NCI-H146 treated with DMSO at 0.1 percent for 48 hours (cell line): Measurements from ENCODE around the gene CRIP3.

Source experiments
- DNase-seq: peaks from one replicate; lab custom pipeline; 2025; ENCODE audit not compliant: unreplicated experiment; lab: John Stamatoyannopoulos, UW

Gene CRIP3

DNA sequence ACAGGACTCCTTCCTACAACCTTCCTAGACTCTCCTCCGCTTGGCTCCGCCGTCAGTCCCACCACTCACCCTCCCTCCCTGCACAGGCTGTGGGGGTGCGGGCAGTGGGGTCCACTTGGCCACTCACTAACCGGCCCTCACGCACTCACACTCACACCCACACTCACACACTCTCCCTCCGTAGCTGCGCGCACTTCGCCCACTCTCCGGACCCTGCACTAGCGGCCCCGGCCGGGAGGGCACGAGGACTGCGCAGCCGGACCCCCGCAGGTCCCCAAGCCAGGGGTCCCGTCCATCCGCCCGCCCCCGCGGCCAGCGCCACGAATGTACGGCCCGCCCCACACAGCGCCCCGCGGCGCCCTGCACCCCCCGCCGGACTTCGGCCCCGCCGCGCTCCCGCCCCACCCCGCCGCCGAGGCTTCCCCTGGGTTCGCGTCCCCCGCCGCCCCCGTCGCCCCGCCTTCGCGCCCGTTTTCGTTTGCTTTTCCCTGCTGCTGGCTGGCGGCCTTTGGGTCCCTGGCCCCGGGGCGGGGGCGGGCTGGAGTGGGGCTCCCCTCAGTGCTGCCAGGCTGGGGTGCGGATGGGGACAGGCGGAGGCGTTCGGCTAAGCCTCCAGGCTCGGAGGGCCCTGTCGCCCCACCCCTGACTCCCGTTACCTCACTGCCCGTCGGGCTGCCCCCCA lies 33.6 kb downstream of the CRIP3 start:
- no peak for DNase-seq

DNA sequence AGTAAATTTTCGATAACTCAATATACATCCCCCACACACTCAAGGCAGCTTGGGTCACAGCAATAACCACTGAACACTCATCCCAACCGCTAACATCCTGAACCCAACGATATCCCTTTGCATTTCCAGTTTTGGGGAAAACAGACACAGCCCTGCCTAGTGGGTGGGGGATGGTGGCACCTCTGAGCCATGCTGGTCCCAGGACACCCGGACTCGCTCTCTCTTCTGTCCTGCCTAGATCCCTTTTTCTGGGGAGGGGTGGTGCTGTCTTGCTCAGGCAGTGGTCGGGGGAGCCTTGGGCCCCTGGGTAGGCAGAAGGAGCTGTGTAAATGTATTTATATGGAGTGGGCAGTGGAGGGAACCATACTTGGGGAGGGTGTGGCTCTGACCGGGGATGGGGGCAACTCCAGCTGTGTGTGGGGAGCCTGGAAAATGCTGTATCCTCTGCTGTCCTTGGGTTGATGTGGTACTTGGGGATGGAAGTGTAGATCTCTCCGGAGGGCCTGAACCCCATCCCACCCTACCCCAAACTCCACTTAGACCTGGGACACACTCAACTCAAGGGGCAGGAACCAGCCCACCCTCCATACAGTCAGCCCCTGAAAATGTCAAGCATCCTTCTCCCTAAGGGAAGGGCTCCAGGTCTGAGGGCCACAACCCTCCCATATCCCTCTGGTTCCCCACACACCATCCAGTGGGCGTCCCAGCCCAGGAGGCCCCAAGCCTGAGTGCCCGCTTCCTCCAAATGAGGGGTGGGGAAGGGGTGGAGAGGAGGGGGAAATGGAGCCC lies 34.3 kb downstream of the CRIP3 start:
- no peak for DNase-seq

DNA sequence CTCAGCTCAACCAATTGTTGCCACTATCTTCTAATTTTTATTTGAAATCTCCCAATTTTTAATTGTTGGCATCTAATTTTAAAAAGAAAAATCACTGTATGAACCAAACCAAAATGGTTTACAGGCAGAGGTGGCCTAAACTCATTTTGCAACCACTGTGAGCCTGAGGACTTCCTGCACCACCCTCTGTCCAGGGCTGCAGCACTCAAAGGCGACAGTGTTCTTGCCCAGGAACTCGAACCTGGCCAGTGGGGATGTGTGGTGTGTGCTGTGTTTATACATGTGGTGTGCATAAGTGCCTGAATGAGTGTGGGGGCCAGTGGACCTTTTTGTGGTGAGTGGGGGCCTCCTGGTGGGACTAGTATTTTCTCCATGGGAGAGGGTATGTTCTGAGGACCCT lies 34.9 kb downstream of the CRIP3 start:
- DNase-seq, result no peak

DNA sequence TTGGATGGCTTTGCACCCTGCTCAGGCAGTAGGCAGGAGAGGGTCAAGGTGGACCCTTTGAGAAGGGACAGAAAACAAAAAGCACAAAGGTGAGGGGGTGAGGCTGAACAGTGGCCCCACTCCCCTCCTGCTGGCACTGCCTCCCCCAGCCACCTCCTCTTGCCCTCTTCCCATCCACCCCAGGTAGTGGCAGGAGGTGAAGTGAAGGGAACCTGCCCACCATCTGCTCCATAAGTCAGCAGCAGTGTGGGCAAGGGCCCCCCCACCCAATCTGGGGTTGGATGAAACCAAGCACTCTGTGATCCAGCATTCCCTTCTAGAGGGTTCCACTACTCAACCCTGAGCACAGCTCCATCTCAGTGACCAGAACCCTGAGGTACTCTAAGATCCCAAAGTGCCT lies 36.7 kb downstream of the CRIP3 start:
- DNase-seq, result no peak

DNA sequence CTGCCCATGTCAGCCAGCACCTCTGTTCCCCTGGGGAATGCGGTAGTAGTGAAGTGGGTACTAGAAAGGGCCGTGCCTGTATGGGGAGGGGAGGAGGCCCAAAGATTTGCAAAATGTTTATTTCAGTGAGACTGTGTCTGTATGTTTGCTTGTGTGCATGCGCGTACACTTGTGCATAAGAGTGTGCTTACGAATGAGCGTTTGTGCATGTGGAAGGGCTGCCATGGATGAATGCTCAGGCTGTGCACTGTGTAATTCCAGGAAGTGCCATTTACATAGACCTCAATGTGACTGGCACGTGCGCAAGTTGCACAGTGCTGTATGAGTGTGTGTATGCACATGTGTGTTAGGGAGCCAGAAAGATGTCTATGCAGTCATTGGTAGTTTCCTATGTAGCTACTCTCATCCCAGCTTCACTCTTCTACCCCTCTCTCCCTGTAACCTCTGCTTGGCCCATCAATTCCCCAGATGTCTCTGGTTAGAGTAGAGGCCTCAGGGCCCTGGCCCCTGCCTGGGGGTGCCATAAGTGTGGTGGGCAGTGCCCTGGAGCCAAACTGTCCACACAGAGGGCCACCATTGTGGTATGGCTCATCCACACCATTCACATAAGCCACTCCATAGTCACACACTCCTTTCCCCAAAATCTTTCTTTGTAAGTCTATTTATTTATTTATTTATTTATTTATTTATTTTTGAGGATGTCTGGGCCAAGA lies 37.4 kb downstream of the CRIP3 start:
- DNase-seq, result no peak

DNA sequence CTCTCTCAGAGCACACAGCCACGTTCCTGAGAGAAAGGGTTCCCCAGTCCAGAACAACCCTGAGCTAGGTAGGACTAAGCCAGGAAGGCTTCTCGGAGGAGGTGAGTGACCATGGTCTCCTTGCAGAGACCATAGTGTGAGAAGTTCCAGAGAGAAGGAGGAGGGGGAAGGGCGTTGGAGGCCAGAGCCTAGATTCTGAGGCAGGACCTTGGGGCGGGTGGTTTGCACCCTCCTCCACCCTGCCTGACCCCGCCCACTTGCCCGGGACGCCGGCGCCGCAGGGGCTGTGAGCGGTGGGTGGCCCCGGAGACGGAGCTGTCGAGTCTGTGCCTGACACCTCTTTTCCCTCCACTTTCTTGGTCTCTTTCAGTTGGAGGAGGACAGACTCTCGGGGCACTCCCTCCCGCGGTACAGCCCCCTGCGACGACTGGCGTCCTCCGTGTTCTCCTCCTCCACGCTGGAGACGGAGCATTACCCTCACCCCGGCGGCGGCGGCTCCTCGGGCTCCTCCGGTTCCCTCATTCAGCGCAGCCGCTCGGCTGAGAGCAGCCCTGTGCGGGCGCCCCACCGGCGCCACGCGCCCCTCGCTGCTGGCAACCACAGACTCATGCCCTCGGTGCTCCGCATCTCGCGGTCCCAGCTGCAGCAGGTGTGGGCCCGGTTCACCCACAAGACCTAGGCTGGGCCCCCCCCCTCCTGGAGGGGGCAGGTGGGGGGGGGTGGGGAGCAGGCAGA lies 39.2 kb downstream of the CRIP3 start:
- no peak for DNase-seq

DNA sequence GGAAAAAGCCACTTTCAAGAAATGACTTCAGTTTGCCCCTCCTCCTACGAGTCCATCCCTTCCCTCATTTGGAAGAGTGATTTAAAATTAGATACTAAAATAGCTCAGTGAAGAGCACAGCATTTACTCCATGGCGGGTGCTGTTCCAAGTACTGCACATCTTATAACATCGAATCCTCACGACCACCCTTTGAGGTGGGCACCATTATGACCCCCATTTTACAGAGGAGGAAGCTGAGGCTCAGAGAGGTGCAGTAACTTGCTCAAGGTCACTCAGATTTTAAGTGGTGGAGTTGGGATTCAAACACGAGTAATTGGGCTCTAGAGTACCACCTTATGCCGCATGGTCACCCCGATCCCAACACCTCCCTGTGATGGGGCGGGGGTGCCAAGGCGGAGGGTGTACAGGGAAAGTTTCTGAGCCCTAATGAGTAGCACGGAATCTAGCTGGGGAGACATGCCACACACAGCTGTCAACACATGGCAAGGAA lies 39.8 kb downstream of the CRIP3 start:
- DNase-seq, result no peak

DNA sequence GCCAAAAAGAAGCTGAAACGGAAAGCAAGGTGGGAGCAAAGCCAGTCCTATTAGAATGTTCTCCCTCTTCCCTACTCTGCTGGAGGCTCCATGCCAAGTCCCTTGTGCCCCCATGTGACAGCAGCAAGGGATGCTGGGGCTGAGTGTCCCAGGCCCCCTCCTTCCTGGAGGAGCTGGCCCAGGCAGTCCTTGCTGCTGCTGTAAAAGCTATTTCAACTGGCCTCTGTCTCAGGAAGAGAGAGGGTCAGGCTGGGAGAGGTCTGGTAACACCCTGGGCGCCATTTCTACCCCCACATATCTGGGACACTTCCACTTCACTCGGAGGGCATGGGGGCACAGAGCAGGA lies 40.3 kb downstream of the CRIP3 start:
- no peak for DNase-seq

DNA sequence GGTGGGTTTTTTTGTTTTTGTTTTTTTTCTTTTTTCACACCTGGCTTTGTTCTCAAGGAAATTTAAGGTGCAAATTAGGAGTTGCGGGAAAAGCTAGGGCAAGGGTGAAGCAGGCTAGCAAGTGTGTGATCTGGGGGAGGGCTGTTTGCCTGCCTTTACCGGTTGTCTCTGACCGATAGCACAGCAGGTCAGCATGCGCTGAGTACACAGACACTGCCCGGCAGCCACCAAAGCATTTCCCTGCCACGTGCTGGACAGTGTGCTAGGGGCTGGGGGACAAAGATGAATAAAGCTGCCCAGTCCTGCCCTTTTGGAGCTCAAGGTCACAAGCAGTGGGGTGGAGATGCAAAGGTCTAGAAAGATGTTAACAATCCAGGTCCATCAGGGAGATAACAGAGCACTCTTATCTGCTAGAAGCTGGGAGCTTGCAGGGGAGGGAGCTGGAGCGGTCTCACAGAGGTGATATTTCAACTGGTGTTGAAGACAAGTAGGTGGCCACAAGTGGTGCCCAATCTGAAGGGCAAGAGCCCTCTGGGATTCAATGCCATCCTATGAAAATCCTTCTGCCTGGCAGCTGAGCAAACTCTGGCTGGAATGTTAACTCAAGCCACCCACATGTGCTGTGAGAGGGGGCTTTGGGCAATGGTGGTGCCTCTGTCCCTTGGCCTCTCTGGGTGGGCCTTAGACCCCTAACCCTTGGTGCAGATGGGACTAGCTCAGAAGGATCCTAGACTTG lies 40.8 kb downstream of the CRIP3 start:
- peak; percentile 53 for DNase-seq

DNA sequence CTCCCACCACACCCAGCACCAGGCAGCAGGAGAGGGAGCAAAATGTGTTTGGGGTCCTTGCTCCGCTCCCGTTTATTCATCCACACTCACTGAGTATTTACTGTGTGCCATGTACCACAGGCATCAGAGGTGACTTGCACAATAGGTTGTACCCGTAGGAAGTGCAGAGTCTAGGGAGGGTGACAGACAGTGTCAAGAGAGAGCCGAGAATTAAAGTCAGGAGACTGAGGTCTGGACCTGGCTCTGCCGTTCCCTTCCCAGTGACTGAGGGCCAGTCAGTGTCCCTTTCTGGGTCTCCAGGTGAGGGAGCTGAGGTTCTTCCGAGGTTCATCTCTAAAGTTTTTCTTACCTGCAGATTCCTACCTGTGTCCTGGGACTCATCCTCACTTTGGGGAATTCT lies 43.1 kb downstream of the CRIP3 start:
- no peak for DNase-seq

DNA sequence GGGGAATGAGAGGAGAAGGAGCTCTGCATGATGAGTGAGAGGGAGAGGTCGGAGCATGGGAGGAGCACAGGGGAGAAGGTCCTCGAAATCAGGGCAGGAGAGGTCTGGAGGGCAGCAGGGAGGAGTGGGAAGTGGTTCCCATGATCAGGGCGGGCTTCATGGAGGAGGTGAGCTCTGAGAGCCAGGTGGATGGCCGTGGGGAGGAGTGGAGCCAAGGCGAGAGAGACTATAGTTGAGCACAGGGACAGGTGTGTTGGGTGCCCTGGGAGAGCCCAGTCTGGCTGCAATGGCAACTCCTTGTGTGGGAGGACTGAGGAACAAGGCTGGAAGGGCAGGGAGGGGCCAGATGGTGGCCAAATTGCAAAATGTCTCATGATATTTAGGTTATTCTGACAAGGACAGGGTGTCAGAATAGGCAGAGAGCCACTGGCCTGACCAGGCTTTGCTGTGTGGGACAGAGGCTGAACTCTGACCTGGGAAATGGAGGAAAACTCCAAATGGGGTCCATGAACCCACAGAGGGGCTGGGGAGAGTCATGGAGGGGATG lies 44.0 kb downstream of the CRIP3 start:
- no peak for DNase-seq

DNA sequence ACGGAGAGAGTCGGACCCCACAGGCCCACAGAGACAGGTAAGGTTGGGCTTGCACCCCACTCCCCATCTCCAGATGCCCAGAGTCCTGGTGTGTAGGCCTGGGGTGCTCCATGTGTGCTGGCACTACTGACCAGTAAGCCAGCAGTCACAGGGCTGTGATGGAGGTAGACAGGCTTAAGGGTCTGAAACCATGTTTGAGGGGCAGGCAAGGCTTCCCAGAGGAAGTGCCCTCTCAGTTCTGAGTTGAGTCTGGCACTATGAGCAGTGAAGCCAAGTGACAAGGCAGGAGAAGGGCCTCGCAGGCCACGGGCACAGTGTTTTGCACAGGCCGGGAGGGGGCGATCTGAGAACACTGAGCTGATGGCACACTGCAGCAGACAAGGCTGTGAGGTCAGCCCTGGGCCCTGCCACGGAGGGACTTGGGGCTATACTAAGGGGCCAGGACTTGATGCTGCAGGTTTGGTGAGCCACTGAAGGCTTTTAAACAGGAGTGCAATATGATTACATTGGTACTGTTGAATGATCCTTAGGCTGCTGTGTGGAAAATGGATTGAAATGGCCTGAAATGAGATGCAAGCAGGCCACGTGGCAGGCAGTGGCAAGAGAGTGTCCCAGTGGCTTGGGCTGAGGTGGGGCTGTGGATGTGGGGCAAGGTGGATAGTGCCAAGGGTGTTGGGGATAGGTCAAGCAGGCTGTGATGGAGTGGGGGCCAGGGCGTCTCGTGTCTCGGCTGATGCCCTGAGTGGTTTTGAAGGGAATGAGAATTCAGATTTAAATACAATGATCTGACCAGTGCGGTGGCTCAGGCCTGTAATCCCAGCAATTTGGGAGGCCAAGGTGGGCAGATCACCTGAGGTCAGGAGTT lies 45.1 kb downstream of the CRIP3 start:
- DNase-seq, result peak; percentile 20

DNA sequence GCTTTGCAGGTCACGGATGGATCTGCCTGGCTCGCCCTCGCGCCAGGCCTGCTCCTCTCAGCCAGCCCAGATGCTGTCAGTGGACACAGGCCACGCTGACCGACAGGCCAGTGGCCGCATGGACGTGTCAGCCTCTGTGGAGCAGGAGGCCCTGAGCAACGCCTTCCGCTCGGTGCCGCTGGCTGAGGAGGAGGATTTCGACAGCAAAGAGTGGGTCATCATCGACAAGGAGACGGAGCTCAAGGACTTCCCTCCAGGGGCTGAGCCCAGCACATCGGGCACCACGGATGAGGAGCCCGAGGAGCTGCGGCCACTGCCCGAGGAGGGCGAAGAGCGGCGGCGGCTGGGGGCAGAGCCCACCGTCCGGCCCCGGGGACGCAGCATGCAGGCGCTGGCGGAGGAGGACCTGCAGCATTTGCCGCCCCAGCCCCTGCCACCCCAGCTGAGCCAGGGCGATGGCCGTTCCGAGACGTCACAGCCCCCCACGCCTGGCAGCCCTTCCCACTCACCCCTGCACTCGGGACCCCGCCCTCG lies 45.8 kb downstream of the CRIP3 start:
- DNase-seq, result no peak

DNA sequence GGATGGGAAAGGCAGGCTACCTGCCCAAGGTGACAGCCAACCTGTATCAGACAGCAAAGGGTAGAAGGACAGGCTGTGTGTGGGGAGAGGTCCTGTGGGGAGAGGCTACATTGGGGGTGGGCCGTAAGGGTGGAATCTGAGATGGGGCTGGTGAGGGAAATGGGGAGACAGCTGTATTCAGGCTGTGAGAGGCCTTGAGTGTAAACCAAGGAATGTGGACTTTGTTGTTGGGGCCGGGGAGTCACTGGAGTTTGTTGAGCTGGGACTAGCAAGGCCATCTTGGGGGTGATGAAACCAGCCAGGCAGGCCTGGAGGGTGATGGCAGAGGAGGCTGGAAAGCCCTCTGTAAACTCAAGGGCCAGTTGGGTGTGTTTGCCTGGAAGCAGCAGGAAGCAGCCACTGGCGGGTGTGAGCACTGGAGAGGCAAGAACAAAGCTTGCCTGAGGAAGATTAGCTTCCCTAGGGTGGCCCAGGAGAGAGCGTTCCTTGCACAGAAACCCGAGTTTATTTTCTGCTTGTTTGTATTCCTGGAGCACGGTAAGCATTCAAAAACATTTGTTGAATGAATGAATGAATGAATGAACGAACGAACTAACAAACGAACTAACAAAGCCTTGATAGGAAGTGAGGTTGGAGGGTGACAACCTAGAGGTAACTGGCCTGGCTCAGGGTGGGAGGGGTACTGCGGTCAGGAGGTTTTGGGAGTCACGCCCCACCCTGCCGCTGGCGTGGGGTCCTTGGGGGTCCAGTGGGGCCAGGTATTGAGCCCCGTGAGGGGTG lies 46.4 kb downstream of the CRIP3 start:
- DNase-seq, result no peak

DNA sequence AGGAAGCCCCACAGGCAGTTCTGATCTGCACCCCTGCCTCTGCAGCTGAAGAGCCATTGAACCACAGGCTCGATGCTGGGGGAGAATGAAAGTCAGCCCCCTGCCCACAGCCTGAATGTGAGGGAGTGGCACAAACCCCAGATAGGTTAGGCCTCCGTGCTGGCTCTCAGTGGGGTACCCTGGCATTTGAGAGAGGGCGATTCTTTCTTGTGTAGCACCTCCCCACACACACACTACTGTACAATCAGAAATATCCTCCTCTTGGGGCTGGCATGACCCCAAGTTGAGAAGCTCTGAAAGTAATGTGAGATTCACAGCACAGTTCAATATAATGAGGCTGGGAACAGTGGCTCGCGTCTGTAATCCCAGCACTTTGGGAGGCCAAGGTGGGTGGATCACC lies 47.4 kb downstream of the CRIP3 start:
- DNase-seq, result no peak

DNA sequence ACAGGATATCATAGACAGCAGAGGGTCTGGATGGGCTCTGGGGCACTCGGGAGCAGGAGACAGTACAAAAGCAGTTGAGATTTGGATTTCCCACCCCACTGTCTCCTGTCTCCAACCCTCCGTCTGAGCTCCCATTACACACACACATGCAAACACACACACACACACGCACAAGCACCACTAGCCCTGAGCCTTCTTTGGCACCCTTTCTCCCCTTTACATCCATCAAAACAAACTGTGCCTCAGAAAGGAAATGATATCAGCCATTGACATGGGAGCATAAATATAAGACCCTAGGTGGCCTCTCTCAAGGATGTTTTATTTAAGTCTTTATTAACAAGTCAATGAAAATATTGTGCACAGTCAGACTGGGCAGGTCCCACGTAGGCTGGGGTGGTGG lies 47.8 kb downstream of the CRIP3 start:
- DNase-seq, result no peak

DNA sequence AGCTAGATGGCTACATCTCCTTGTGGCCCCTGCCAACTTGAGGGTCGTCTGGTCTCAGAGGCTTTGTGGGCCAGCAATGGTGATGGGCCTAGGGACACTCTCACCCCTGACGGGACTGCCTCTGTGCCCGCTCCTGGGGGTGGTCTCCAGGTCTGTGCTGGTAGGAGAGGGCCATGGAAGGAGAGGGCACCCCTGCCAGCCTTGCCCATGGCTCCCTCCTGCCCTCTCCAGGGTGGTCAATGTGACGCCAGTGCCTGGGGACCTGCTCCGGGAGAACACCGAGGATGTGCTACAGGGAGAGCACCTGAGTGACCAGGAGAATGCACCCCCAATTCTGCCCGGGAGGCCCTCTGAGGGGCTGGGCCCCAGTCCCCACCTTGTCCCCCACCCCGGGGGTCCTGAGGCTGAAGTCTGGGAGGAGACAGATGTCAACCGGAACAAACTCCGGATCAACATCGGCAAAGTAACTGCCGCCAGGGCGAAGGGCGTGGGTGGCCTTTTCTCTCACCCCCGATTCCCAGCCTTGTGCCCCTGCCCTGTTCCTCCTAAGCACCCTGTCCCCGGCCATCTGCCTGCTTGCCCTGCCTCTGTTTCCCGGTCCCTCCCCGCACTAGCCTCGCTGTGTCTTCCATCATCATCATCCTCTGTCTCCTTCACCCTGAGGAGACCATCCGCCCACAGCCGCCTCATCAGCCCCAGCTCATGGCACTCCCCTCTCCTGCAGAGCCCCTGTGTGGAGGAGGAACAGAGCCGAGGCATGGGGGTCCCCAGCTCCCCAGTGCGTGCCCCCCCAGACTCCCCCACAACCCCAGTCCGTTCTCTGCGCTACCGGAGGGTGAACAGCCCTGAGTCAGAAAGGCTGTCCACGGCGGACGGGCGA lies 49.6 kb downstream of the CRIP3 start:
- DNase-seq, result no peak
